ENCODE data around the gene CHRNA1.

The CHRNA1 gene

GRCh38 chr2:174704642-174705041 lies 59.6 kb downstream of the CHRNA1 start:
- no peak for TF ChIP-seq CTCF (IDR thresholded peaks at IDR 0.05; ENCODE audit: low read depth, low read length)
- Histone ChIP-seq H3K36me3 (no peaks in the 10 kb centered on the region), H3K4me3 (ENCODE audit: low read depth, low read length) (no peak overlapping the region), H3K27me3 (no peaks in the 10 kb centered on the region), H3K4me1 (no peaks in the 10 kb centered on the region), H3K9me3 (no peaks in the 10 kb centered on the region)
- no peak for DNase-seq

GRCh38 chr2:174704061-174704460 lies 60.2 kb downstream of the CHRNA1 start:
- Histone ChIP-seq H3K4me1 (no peaks in the 10 kb centered on the region), H3K27me3 (no peaks in the 10 kb centered on the region)

GRCh38 chr2:174703430-174703829 lies 60.8 kb downstream of the CHRNA1 start:
- TF ChIP-seq CTCF (IDR thresholded peaks at IDR 0.05; ENCODE audit: low read depth, low read length), result no peak
- Histone ChIP-seq H3K4me1 (no peaks in the 10 kb centered on the region), H3K9me3 (no peaks in the 10 kb centered on the region)

More at GRCh38 chr2:174704061-174704460, 60.2 kb downstream of the CHRNA1 start:
- no peaks in the 10 kb centered on the region for H3K9me3 ChIP-seq
- no peaks in the 10 kb centered on the region for H3K36me3 ChIP-seq
- no peak for TF ChIP-seq CTCF (IDR thresholded peaks at IDR 0.05; ENCODE audit: low read depth, low read length)
- no peak overlapping the region for H3K4me3 ChIP-seq (ENCODE audit: low read depth, low read length)
- no peak for DNase-seq

GRCh38 chr2:174702541-174702940 lies 61.7 kb downstream of the CHRNA1 start:
- no peaks in the 10 kb centered on the region for H3K4me1 ChIP-seq
- no peaks in the 10 kb centered on the region for H3K36me3 ChIP-seq
- no peak overlapping the region for H3K4me3 ChIP-seq (ENCODE audit: low read depth, low read length)
- H3K27me3 ChIP-seq, result no peaks in the 10 kb centered on the region
- no peaks in the 10 kb centered on the region for H3K9me3 ChIP-seq
- no peak for TF ChIP-seq CTCF (IDR thresholded peaks at IDR 0.05; ENCODE audit: low read depth, low read length)
- DNase-seq, result no peak

More at GRCh38 chr2:174703430-174703829, 60.8 kb downstream of the CHRNA1 start:
- DNase-seq, result no peak
- no peaks in the 10 kb centered on the region for H3K36me3 ChIP-seq
- no peaks in the 10 kb centered on the region for H3K27me3 ChIP-seq
- no peak overlapping the region for H3K4me3 ChIP-seq (ENCODE audit: low read depth, low read length)

GRCh38 chr2:174699993-174700766 lies 64.1 kb downstream of the CHRNA1 start:
- H3K9me3 ChIP-seq, result no peaks in the 10 kb centered on the region
- H3K27me3 ChIP-seq, result no peaks in the 10 kb centered on the region
- TF ChIP-seq CTCF (IDR thresholded peaks at IDR 0.05; ENCODE audit: low read depth, low read length), result peak; percentile 47
- H3K4me1 ChIP-seq, result no peaks in the 10 kb centered on the region
- DNase-seq, result no peak
- H3K4me3 ChIP-seq (ENCODE audit: low read depth, low read length), result no peak overlapping the region
- H3K36me3 ChIP-seq, result no peaks in the 10 kb centered on the region
